Measurements from ENCODE around the gene ALDH9A1. TPM values are rescaled to one million over a fixed set of nuclear protein-coding genes. Genes with fewer than 3 reads are reported as not detected.

ALDH9A1 gene
- total and polyA plus RNA-seq, 7 donors, result 39.5 to 98.5 (median 59.4) TPM

DNA sequence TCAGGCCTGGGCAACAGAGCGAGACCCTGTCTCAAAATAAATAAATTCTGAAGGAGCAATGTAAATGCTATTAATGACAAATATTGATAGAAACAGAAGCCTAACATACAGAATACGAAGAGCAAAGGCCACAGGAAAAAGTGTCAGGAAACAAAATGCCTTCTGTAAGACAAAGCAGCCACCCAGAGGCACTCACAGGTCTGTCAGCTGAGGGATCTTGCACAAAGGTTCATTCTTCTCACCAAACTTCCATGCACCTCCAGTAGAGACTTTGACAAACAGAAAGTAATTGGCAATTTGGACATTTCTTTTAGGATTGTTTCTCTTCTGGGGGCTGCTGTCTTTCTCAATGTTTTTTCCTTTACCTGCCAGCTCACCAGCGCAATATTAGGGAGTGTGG lies 1.2 kb upstream of the ALDH9A1 start:
- Histone ChIP-seq H3K27ac (no peak overlapping the region), H3K4me1 (peaks cover 0 to 32% (median 23%) of the 10 kb centered on the region in 4 donors), H3K9me3 (no peaks in the 10 kb centered on the region), H3K36me3 (no peaks in the 10 kb centered on the region), H3K27me3 (no peaks in the 10 kb centered on the region), H3K4me3 (no peak overlapping the region)
- 73 to 86% methylated on average over 3 of the region's 3 CpGs for WGBS, 2 donors
- TF ChIP-seq EP300 (IDR thresholded peaks at IDR 0.05) (no peak), POLR2AphosphoS5 (IDR thresholded peaks at IDR 0.05) (no peak), POLR2A (IDR thresholded peaks at IDR 0.05) (no peak)
- TF ChIP-seq, protein P1, sequence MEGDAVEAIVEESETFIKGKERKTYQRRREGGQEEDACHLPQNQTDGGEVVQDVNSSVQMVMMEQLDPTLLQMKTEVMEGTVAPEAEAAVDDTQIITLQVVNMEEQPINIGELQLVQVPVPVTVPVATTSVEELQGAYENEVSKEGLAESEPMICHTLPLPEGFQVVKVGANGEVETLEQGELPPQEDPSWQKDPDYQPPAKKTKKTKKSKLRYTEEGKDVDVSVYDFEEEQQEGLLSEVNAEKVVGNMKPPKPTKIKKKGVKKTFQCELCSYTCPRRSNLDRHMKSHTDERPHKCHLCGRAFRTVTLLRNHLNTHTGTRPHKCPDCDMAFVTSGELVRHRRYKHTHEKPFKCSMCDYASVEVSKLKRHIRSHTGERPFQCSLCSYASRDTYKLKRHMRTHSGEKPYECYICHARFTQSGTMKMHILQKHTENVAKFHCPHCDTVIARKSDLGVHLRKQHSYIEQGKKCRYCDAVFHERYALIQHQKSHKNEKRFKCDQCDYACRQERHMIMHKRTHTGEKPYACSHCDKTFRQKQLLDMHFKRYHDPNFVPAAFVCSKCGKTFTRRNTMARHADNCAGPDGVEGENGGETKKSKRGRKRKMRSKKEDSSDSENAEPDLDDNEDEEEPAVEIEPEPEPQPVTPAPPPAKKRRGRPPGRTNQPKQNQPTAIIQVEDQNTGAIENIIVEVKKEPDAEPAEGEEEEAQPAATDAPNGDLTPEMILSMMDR (IDR thresholded peaks at IDR 0.05), result no peak
- DNase-seq, result no peak
- intact Hi-C loops (cut with DNase I), result loop anchor here (2.0 to 5.0 kb wide), 5 partner anchors 69 to 1278 kb away; partner anchors contain the start of genes ILDR2, MGST3, TMCO1 and UCK2

GRCh38 chr1:165698761-165699052 lies 345 bp upstream of the ALDH9A1 start:
- H3K36me3 ChIP-seq, result peaks cover 0 to 4% (median 0%) of the 10 kb centered on the region in 4 donors
- no peaks in the 10 kb centered on the region for H3K27me3 ChIP-seq
- H3K9me3 ChIP-seq, result no peaks in the 10 kb centered on the region
- TF ChIP-seq POLR2A (IDR thresholded peaks at IDR 0.05) (no peak), POLR2AphosphoS5 (IDR thresholded peaks at IDR 0.05) (no peak), EP300 (IDR thresholded peaks at IDR 0.05) (no peak)
- TF ChIP-seq, protein P1 (IDR thresholded peaks at IDR 0.05), result no peak
- peak overlapping the region; percentile 91 to 97 (median 94) for H3K27ac ChIP-seq
- intact Hi-C loops (cut with DNase I), result loop anchor here (1.0 to 5.0 kb wide), 6 partner anchors 68 to 1279 kb away; partner anchors contain the start of genes ILDR2, MGST3, TMCO1 and UCK2
- WGBS, 2 donors, result 0 to 1% methylated on average over 7 of the region's 7 CpGs
- DNase-seq, result no peak
- peaks cover 0 to 32% (median 23%) of the 10 kb centered on the region in 4 donors for H3K4me1 ChIP-seq
- H3K4me3 ChIP-seq, result peak overlapping the region; percentile 66 to 79 (median 70)

DNA sequence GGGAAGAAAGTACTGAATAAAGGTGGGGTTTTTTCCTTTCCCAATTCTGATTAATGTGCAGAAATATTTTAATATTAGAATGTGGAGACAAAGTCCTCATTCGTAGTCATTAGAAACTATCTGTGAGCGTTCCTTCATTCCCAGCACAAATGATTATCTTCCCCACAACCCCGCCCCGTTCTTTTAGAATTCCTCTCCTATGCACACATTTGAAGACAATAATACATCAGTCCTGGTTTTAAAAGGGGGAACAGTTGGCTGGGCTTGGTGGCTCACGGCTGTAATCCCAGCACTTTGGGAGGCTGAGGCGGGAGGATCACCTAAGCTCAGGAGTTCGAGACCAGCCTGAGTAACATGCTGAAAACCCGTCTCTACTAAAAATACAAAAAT lies 876 bp downstream of the ALDH9A1 start:
- Histone ChIP-seq H3K27ac (peak overlapping the region; percentile 91 to 97 (median 94)), H3K4me3 (peak overlapping the region; percentile 66 to 79 (median 70)), H3K9me3 (no peaks in the 10 kb centered on the region), H3K27me3 (no peaks in the 10 kb centered on the region), H3K36me3 (peaks cover 0 to 5% (median 0%) of the 10 kb centered on the region in 4 donors), H3K4me1 (peaks cover 0 to 32% (median 23%) of the 10 kb centered on the region in 4 donors)
- intact Hi-C loops (cut with DNase I), result loop anchor here (5.0 kb wide), 3 partner anchors 95 to 1280 kb away; partner anchors contain the start of genes ILDR2 and UCK2
- no peak for TF ChIP-seq POLR2AphosphoS5 (IDR thresholded peaks at IDR 0.05)
- TF ChIP-seq POLR2A (IDR thresholded peaks at IDR 0.05), result no peak
- TF ChIP-seq EP300 (IDR thresholded peaks at IDR 0.05), result no peak
- TF ChIP-seq, protein P1 (IDR thresholded peaks at IDR 0.05), result no peak
- no peak for DNase-seq
- 24 to 42% methylated on average over 8 of the region's 8 CpGs for WGBS, 2 donors

DNA sequence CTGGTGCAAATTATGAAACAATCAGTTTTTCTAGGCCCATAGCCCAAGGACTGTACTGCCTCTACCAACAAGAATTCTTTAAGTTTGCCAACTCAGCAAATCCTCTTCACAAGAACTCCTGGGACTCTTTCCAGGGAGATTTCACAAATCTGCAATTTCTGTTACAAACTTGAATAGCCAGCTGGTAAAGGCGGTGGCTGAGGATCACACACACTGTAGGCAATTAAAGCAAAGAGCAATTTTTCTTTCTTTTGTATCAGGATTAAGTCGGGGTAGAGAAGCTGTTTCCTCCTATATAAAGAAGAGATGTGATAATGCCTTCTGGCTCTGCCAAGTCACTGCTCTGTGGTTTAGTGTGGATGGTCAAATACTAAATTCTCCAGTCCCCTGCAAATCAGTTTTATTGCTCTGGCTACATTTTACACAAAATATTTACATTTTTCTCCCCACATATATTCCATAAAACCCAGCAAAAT lies 1.7 kb downstream of the ALDH9A1 start:
- Histone ChIP-seq H3K9me3 (no peaks in the 10 kb centered on the region), H3K27me3 (no peaks in the 10 kb centered on the region), H3K36me3 (peaks cover 0 to 5% (median 0%) of the 10 kb centered on the region in 4 donors), H3K4me1 (peaks cover 0 to 32% (median 23%) of the 10 kb centered on the region in 4 donors), H3K4me3 (no peak overlapping the region), H3K27ac (peak overlapping the region; percentile 10 to 41 (median 26))
- 8 to 17% methylated on average over 2 of the region's 2 CpGs for WGBS, 2 donors
- intact Hi-C loops (cut with DNase I), result loop anchor here (5.0 kb wide), 3 partner anchors 94 to 1281 kb away; partner anchors contain the start of genes ILDR2 and UCK2
- TF ChIP-seq POLR2A (IDR thresholded peaks at IDR 0.05), result no peak
- TF ChIP-seq EP300 (IDR thresholded peaks at IDR 0.05), result no peak
- TF ChIP-seq POLR2AphosphoS5 (IDR thresholded peaks at IDR 0.05), result peak in 1 of 4 donors; percentile 7
- TF ChIP-seq, protein P1 (IDR thresholded peaks at IDR 0.05), result no peak
- no peak for DNase-seq
